Activated gamma-delta T cell (primary cell): ENCODE measurements around the gene NTRK2.

ENCODE experiments used
- DNase-seq: peaks from one replicate; lab custom pipeline; 2025; lab: John Stamatoyannopoulos, UW

NTRK2 gene

GRCh38 chr9:84780385-84780784 lies 110.9 kb downstream of the NTRK2 start:
- no peak for DNase-seq

- no peak for DNase-seq
Observed at GRCh38 chr9:84781458-84781857, 111.9 kb downstream of the NTRK2 start.

GRCh38 chr9:84781931-84782866 lies 112.7 kb downstream of the NTRK2 start:
- DNase-seq: no peak

- no peak for DNase-seq
Observed at GRCh38 chr9:84785792-84786547, 116.4 kb downstream of the NTRK2 start.

- DNase-seq: no peak
Observed at GRCh38 chr9:84788803-84789462, 119.4 kb downstream of the NTRK2 start.

GRCh38 chr9:84789463-84789830 lies 119.9 kb downstream of the NTRK2 start:
- DNase-seq: no peak

- DNase-seq: no peak
Observed at GRCh38 chr9:84791643-84792042, 122.1 kb downstream of the NTRK2 start.

GRCh38 chr9:84793251-84793650 lies 123.7 kb downstream of the NTRK2 start:
- no peak for DNase-seq

GRCh38 chr9:84794981-84795637 lies 125.6 kb downstream of the NTRK2 start:
- no peak for DNase-seq

- no peak for DNase-seq
Observed at GRCh38 chr9:84796404-84796803, 126.9 kb downstream of the NTRK2 start.

GRCh38 chr9:84799251-84799650 lies 129.7 kb downstream of the NTRK2 start:
- no peak for DNase-seq

GRCh38 chr9:84804951-84805694 lies 135.6 kb downstream of the NTRK2 start:
- no peak for DNase-seq

GRCh38 chr9:84807431-84807830 lies 137.9 kb downstream of the NTRK2 start:
- DNase-seq: no peak

- DNase-seq: no peak
Observed at GRCh38 chr9:84807870-84808390, 138.4 kb downstream of the NTRK2 start.

GRCh38 chr9:84808416-84808815 lies 138.9 kb downstream of the NTRK2 start:
- no peak for DNase-seq

- no peak for DNase-seq
Observed at GRCh38 chr9:84811072-84811750, 141.7 kb downstream of the NTRK2 start.

- DNase-seq: no peak
Observed at GRCh38 chr9:84811751-84812074, 142.2 kb downstream of the NTRK2 start.

- DNase-seq: no peak
Observed at GRCh38 chr9:84812355-84812754, 142.8 kb downstream of the NTRK2 start.

- DNase-seq: no peak
Observed at GRCh38 chr9:84812847-84813246, 143.3 kb downstream of the NTRK2 start.

- DNase-seq: no peak
Observed at GRCh38 chr9:84815554-84815953, 146.0 kb downstream of the NTRK2 start.

GRCh38 chr9:84817038-84817437 lies 147.5 kb downstream of the NTRK2 start:
- DNase-seq: no peak
